Astrocyte of the spinal cord (primary cell): Measurements from ENCODE around the gene KLHL1.

Experiments
- DNase-seq: peaks from one replicate; pipeline ENCODE4 v3.0.0; 2011; ENCODE audit warnings: low read depth, low spot score
- H3K4me3 ChIP-seq: 2 replicates; pipeline ENCODE4 v1.5.1; 2011; ENCODE audit warnings: low read depth, mild to moderate bottlenecking, low read length, moderate library complexity
- CTCF ChIP-seq: IDR thresholded peaks from 2 replicates; pipeline ENCODE4 v1.5.1; 2012; ENCODE audit warnings: low read depth, mild to moderate bottlenecking, low read length, inconsistent platforms
- in situ Hi-C: cut with HindIII; loops from 2 replicates; pipeline ENCODE4 v1.10.0; 2017; ENCODE audit warnings: low sequenced_read_pairs

Gene KLHL1

GRCh38 chr13:70023516-70023915 lies 84.7 kb downstream of the KLHL1 start:
- in situ Hi-C loops = no loop called here
- no peak for DNase-seq
- H3K4me3 ChIP-seq = no peak overlapping the region
- no peak for TF ChIP-seq CTCF

- in situ Hi-C loops = no loop called here
- no peak overlapping the region for H3K4me3 ChIP-seq
- DNase-seq = no peak
- no peak for TF ChIP-seq CTCF
These were observed 85.6 kb downstream of the KLHL1 start for GRCh38 chr13:70022646-70023045.

GRCh38 chr13:70016116-70016515 lies 92.1 kb downstream of the KLHL1 start:
- in situ Hi-C loops = no loop called here
- no peak for DNase-seq
- TF ChIP-seq CTCF = no peak
- no peak overlapping the region for H3K4me3 ChIP-seq

GRCh38 chr13:70014337-70014736 lies 93.9 kb downstream of the KLHL1 start:
- TF ChIP-seq CTCF = no peak
- in situ Hi-C loops = no loop called here
- no peak overlapping the region for H3K4me3 ChIP-seq
- no peak for DNase-seq

GRCh38 chr13:69999875-70000274 lies 108.4 kb downstream of the KLHL1 start:
- DNase-seq = no peak
- H3K4me3 ChIP-seq = no peak overlapping the region
- in situ Hi-C loops = no loop called here
- TF ChIP-seq CTCF = no peak

GRCh38 chr13:69997061-69997460 lies 111.2 kb downstream of the KLHL1 start:
- in situ Hi-C loops = no loop called here

More at GRCh38 chr13:69997061-69997460, 111.2 kb downstream of the KLHL1 start:
- no peak for DNase-seq
- H3K4me3 ChIP-seq = no peak overlapping the region
- TF ChIP-seq CTCF = no peak
